Measurements from ENCODE around the gene PARD3B.

DNA sequence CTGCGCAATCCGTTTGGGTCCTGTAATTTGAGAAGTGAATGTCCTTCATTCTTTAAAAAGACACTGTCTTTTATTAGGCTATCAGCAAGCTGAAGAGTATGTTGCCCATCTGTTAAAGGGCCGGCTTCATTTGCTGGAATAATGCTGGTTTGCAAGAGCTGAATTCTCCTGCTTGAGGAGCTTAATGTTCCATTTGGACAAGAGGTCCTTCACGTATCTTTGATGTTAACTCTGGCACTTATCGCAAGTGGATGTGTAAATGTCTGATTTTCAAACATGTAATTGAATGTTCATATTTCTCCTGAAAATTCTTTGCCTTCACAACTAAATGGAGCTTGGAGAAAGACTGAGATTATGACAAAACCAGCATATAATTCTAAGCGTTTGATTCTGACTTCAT is 856.2 kb downstream of the PARD3B start:
- TF ChIP-seq, protein P1, sequence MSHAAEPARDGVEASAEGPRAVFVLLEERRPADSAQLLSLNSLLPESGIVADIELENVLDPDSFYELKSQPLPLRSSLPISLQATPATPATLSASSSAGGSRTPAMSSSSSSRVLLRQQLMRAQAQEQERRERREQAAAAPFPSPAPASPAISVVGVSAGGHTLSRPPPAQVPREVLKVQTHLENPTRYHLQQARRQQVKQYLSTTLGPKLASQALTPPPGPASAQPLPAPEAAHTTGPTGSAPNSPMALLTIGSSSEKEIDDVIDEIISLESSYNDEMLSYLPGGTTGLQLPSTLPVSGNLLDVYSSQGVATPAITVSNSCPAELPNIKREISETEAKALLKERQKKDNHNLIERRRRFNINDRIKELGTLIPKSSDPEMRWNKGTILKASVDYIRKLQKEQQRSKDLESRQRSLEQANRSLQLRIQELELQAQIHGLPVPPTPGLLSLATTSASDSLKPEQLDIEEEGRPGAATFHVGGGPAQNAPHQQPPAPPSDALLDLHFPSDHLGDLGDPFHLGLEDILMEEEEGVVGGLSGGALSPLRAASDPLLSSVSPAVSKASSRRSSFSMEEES (CRISPR knock-in tag; IDR thresholded peaks at IDR 0.05) = no peak
- TF ChIP-seq ASH2L (IDR thresholded peaks at IDR 0.05; ENCODE audit: insufficient read length, low read depth, low read length) (no peak), YEATS4 (CRISPR knock-in tag; IDR thresholded peaks at IDR 0.05; ENCODE audit: borderline replicate concordance) (no peak), ZBTB21 (CRISPR knock-in tag; IDR thresholded peaks at IDR 0.05) (no peak), ZNF563 (CRISPR knock-in tag; IDR thresholded peaks at IDR 0.05) (no peak), NR3C1 (CRISPR knock-in tag; IDR thresholded peaks at IDR 0.05) (no peak), PAX8 (CRISPR knock-in tag; IDR thresholded peaks at IDR 0.05; ENCODE audit: borderline replicate concordance) (no peak)
- TF ChIP-seq, protein P2, sequence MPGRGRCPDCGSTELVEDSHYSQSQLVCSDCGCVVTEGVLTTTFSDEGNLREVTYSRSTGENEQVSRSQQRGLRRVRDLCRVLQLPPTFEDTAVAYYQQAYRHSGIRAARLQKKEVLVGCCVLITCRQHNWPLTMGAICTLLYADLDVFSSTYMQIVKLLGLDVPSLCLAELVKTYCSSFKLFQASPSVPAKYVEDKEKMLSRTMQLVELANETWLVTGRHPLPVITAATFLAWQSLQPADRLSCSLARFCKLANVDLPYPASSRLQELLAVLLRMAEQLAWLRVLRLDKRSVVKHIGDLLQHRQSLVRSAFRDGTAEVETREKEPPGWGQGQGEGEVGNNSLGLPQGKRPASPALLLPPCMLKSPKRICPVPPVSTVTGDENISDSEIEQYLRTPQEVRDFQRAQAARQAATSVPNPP (CRISPR knock-in tag; IDR thresholded peaks at IDR 0.05) = no peak
- TF ChIP-seq, protein P3, sequence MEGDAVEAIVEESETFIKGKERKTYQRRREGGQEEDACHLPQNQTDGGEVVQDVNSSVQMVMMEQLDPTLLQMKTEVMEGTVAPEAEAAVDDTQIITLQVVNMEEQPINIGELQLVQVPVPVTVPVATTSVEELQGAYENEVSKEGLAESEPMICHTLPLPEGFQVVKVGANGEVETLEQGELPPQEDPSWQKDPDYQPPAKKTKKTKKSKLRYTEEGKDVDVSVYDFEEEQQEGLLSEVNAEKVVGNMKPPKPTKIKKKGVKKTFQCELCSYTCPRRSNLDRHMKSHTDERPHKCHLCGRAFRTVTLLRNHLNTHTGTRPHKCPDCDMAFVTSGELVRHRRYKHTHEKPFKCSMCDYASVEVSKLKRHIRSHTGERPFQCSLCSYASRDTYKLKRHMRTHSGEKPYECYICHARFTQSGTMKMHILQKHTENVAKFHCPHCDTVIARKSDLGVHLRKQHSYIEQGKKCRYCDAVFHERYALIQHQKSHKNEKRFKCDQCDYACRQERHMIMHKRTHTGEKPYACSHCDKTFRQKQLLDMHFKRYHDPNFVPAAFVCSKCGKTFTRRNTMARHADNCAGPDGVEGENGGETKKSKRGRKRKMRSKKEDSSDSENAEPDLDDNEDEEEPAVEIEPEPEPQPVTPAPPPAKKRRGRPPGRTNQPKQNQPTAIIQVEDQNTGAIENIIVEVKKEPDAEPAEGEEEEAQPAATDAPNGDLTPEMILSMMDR (CRISPR knock-in tag; IDR thresholded peaks at IDR 0.05) = no peak

Data from HepG2 (cell line).